ENCODE measurements around the gene PPM1H. TPM values are rescaled to one million over a fixed set of nuclear protein-coding genes. Genes with fewer than 3 reads are reported as not detected.

The PPM1H gene
- total and polyA plus RNA-seq, 7 donors, result 0.92 to 4.3 (median 3.0) TPM

DNA sequence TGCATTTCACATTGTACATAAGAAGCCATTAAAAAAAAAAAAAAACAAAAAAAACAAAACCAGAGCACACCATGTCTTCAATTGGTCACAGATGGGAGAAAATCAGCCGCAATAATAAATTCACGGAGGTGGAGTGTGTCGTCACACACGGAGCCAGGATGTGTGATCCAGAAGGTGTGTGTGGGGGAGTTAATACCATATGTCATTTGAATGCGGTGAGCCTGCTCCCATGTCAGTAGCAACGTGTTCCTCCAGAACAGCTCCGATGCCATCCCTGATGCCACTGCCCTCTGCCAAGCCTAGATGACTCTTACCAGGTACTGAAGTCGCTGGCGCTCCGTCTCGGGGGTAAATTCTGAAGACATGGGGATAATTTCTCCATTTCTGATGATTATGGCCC is 197.8 kb downstream of the PPM1H start:
- Histone ChIP-seq H3K27me3 (no peaks in the 10 kb centered on the region), H3K9me3 (no peaks in the 10 kb centered on the region), H3K4me3 (no peak overlapping the region), H3K36me3 (no peaks in the 10 kb centered on the region), H3K27ac (no peak overlapping the region), H3K4me1 (peaks cover 0 to 3% (median under 1%) of the 10 kb centered on the region in 4 donors)
- WGBS, 2 donors, result 96 to 97% methylated on average over 11 of the region's 11 CpGs
- TF ChIP-seq POLR2AphosphoS5 (IDR thresholded peaks at IDR 0.05) (no peak), EP300 (IDR thresholded peaks at IDR 0.05) (no peak), POLR2A (IDR thresholded peaks at IDR 0.05) (no peak)
- TF ChIP-seq, protein P1, sequence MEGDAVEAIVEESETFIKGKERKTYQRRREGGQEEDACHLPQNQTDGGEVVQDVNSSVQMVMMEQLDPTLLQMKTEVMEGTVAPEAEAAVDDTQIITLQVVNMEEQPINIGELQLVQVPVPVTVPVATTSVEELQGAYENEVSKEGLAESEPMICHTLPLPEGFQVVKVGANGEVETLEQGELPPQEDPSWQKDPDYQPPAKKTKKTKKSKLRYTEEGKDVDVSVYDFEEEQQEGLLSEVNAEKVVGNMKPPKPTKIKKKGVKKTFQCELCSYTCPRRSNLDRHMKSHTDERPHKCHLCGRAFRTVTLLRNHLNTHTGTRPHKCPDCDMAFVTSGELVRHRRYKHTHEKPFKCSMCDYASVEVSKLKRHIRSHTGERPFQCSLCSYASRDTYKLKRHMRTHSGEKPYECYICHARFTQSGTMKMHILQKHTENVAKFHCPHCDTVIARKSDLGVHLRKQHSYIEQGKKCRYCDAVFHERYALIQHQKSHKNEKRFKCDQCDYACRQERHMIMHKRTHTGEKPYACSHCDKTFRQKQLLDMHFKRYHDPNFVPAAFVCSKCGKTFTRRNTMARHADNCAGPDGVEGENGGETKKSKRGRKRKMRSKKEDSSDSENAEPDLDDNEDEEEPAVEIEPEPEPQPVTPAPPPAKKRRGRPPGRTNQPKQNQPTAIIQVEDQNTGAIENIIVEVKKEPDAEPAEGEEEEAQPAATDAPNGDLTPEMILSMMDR (IDR thresholded peaks at IDR 0.05), result no peak
- intact Hi-C loops (cut with DNase I), result no loop called here
- DNase-seq, result no peak

- no peaks in the 10 kb centered on the region for H3K27me3 ChIP-seq
- intact Hi-C loops (cut with DNase I), result no loop called here
- H3K36me3 ChIP-seq, result no peaks in the 10 kb centered on the region
- H3K4me3 ChIP-seq, result no peak overlapping the region
- H3K9me3 ChIP-seq, result no peaks in the 10 kb centered on the region
- no peak for DNase-seq
- no peak overlapping the region for H3K27ac ChIP-seq
- no peak for TF ChIP-seq EP300 (IDR thresholded peaks at IDR 0.05)
- TF ChIP-seq, protein P1 (IDR thresholded peaks at IDR 0.05), result no peak
- no peak for TF ChIP-seq POLR2A (IDR thresholded peaks at IDR 0.05)
- no peak for TF ChIP-seq POLR2AphosphoS5 (IDR thresholded peaks at IDR 0.05)
- WGBS, 2 donors, result 97% methylated on average over 2 of the region's 2 CpGs
- peaks cover 0 to 9% (median 7%) of the 10 kb centered on the region in 4 donors for H3K4me1 ChIP-seq
Observed at GRCh38 chr12:62736596-62736995, 198.4 kb downstream of the PPM1H start.

GRCh38 chr12:62732861-62733427 is 202.0 kb downstream of the PPM1H start:
- H3K27ac ChIP-seq, result peak overlapping the region in 1 of 4 donors; percentile 12
- no peaks in the 10 kb centered on the region for H3K27me3 ChIP-seq
- peaks cover 0 to 33% (median 18%) of the 10 kb centered on the region in 4 donors for H3K4me1 ChIP-seq
- no peaks in the 10 kb centered on the region for H3K36me3 ChIP-seq
- WGBS, 2 donors, result 78 to 84% methylated on average over 8 of the region's 8 CpGs
- no peaks in the 10 kb centered on the region for H3K9me3 ChIP-seq
- H3K4me3 ChIP-seq, result no peak overlapping the region
- no peak for DNase-seq
- intact Hi-C loops (cut with DNase I), result no loop called here
- TF ChIP-seq POLR2AphosphoS5 (IDR thresholded peaks at IDR 0.05) (no peak), POLR2A (IDR thresholded peaks at IDR 0.05) (no peak), EP300 (IDR thresholded peaks at IDR 0.05) (no peak)
- TF ChIP-seq, protein P1 (IDR thresholded peaks at IDR 0.05), result no peak

DNA sequence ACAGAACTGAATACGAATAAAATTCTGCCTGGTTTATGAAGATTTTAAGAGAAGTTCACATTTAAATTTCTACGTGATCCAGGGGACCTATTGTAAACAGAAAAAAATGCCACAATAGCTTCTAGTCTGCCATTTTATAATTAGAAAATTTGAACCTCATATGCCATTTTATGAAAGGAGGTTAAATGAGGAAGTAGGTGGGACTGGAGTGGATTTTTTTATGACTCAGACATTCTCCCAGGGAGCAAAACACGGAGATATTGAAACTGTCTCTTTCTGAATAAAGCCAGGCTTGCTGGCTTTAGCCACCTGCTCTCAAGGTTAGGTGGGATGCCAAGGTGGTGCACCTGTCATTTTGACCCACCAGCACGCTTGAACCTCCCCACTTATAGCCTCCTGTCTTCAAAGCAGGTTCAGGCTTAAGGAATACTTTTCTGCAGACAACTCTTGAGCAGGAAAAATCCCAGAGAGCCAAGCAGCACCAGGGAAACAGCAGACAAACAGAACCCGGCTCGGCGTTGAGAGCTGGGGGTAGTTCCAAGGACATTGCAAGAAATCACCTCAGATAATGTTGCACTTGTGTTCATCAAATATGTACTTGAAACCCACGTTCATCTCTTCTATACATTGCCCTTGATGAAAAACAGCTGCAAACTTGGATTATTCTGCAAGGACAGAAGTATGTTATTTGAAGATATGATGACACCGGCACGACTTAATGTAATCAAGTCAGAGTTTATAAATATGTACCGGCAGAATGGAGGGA is 203.7 kb downstream of the PPM1H start:
- no peaks in the 10 kb centered on the region for H3K27me3 ChIP-seq
- H3K27ac ChIP-seq, result peak overlapping the region; percentile 35 to 66 (median 64)
- H3K9me3 ChIP-seq, result no peaks in the 10 kb centered on the region
- intact Hi-C loops (cut with DNase I), result no loop called here
- TF ChIP-seq POLR2AphosphoS5 (IDR thresholded peaks at IDR 0.05), result no peak
- no peak for TF ChIP-seq POLR2A (IDR thresholded peaks at IDR 0.05)
- TF ChIP-seq, protein P1 (IDR thresholded peaks at IDR 0.05), result no peak
- no peak for TF ChIP-seq EP300 (IDR thresholded peaks at IDR 0.05)
- H3K36me3 ChIP-seq, result no peaks in the 10 kb centered on the region
- no peak for DNase-seq
- peaks cover 0 to 33% (median 18%) of the 10 kb centered on the region in 4 donors for H3K4me1 ChIP-seq
- peak overlapping the region in 2 of 4 donors; percentile 1 to 15 for H3K4me3 ChIP-seq
- 39 to 53% methylated on average over 11 of the region's 11 CpGs for WGBS, 2 donors

All from sigmoid colon (tissue), 7 donors.